K562 (cell line): ENCODE data around the gene ITGB2. TPM values are rescaled to one million over a fixed set of nuclear protein-coding genes. Genes with fewer than 3 reads are reported as not detected.

Experiments
- CREB3L1 ChIP-seq: fragments of 450-650 bp; IDR thresholded peaks from 2 replicates; pipeline ENCODE4 v1.6.1; 2014; ENCODE audit warnings: low read depth, mild to moderate bottlenecking, moderate library complexity, borderline replicate concordance
- DIDO1 ChIP-seq: fragments of 450-650 bp; IDR thresholded peaks from 2 replicates; pipeline ENCODE4 v1.6.1; 2016; ENCODE audit warnings: low read depth, missing biosample characterization, missing genetic modification characterization
- EWSR1 ChIP-seq: fragments of 450-650 bp; IDR thresholded peaks from 2 replicates; pipeline ENCODE4 v1.6.1; 2018; ENCODE audit warnings: borderline replicate concordance, mild to moderate bottlenecking, low read depth, moderate library complexity; ENCODE audit not compliant: partially characterized antibody
- FOXK2 ChIP-seq, 2 experiments: fragments of 450-650 bp; IDR thresholded peaks in 1 of 2; conservative IDR thresholded peaks in 1 of 2; 2 replicates each; pipeline ENCODE4 v1.6.1; 2016; ENCODE audit warnings: low read depth in 2 of 2, mild to moderate bottlenecking in 1 of 2
- FOXP4 ChIP-seq: sonication (generic); formaldehyde crosslinking; IDR thresholded peaks from 2 replicates; pipeline ENCODE4 v1.8.0; 2022; ENCODE audit warnings: mild to moderate bottlenecking, missing genetic modification reagents, borderline replicate concordance
- GABPA ChIP-seq: fragments of 200-800 bp; sonication (Bioruptor generic); conservative IDR thresholded peaks from 2 replicates; pipeline ENCODE4 v1.6.1; 2016; ENCODE audit warnings: low read depth, missing genetic modification characterization, missing compliant biosample characterization
- KLF13 ChIP-seq: fragments of 450-650 bp; IDR thresholded peaks from 2 replicates; pipeline ENCODE4 v1.6.1; 2016; ENCODE audit warnings: missing genetic modification characterization, low read depth, mild to moderate bottlenecking, missing compliant biosample characterization, moderate library complexity, borderline replicate concordance
- NFIX ChIP-seq: fragments of 250-450 bp; sonication (Bioruptor Pico); IDR thresholded peaks from 2 replicates; pipeline ENCODE4 v1.4.0; 2020; ENCODE audit warnings: low read depth, mild to moderate bottlenecking, moderate library complexity
- NR2F6 ChIP-seq: fragments of 450-650 bp; formaldehyde crosslinking; IDR thresholded peaks from 2 replicates; pipeline ENCODE4 v1.4.0; 2020; ENCODE audit warnings: mild to moderate bottlenecking
- POLR2H ChIP-seq: IDR thresholded peaks from 2 replicates; pipeline ENCODE4 v1.6.1; 2016; ENCODE audit warnings: missing genetic modification characterization, low read depth, mild to moderate bottlenecking, control low read depth, missing compliant biosample characterization, moderate library complexity
- RBM15 ChIP-seq: fragments of 200-400 bp; formaldehyde crosslinking; IDR thresholded peaks from 2 replicates; pipeline ENCODE4 v1.6.1; 2018; ENCODE audit warnings: mild to moderate bottlenecking, low read length, moderate library complexity; ENCODE audit not compliant: insufficient read depth
- STAG1 ChIP-seq: sonication (generic); formaldehyde crosslinking; IDR thresholded peaks from 2 replicates; pipeline ENCODE4 v1.5.0; 2020; ENCODE audit warnings: missing genetic modification reagents, borderline replicate concordance
- TEAD4 ChIP-seq, 2 experiments: sonication (generic) in 1 of 2; formaldehyde crosslinking in 1 of 2; IDR thresholded peaks; 2 replicates each; pipeline versions ENCODE4 v1.6.1 to v1.8.0; 2012 to 2022; ENCODE audit warnings: borderline replicate concordance in 1 of 2, inconsistent platforms in 1 of 2, low read length in 1 of 2, mild to moderate bottlenecking in 1 of 2, missing genetic modification reagents in 1 of 2
- ZBTB2 ChIP-seq: fragments of 450-650 bp; IDR thresholded peaks from 2 replicates; pipeline ENCODE4 v1.6.1; 2016; ENCODE audit warnings: antibody characterized with exemption
- ZNF134 ChIP-seq: fragments of 250-450 bp; sonication (Bioruptor Pico); conservative IDR thresholded peaks from 2 replicates; pipeline ENCODE4 v1.4.0; 2020
- ZNF239 ChIP-seq: fragments of 250-450 bp; sonication (Bioruptor Pico); IDR thresholded peaks from 2 replicates; pipeline ENCODE4 v1.4.0; 2020; ENCODE audit warnings: mild to moderate bottlenecking
- ZNF445 ChIP-seq: fragments of 250-450 bp; sonication (Bioruptor Pico); IDR thresholded peaks from 2 replicates; pipeline ENCODE4 v1.4.0; 2020; ENCODE audit warnings: low read depth, mild to moderate bottlenecking, moderate library complexity
- ZNF780A ChIP-seq: fragments of 250-450 bp; sonication (Bioruptor Pico); IDR thresholded peaks from 2 replicates; pipeline ENCODE4 v1.5.0; 2021; ENCODE audit warnings: mild to moderate bottlenecking
- polyA plus RNA-seq, 8 experiments: library from polyadenylated mRNA; depleted of rRNA in 4 of 8; stranded (reverse) in 5 of 8; unstranded in 3 of 8; fragments of >200 nt; fragmentation: Nextera tagmentation in 2 of 8; fragmentation: Illumina TruSeq in 1 of 8; extraction: Ambion mirVana in 2 of 8; extraction: Trizol in 1 of 8; gene quantifications; 2 replicates each; pipeline versions ENCODE4 v1.2.1 to v1.2.3, GENCODE V29; 2011 to 2014; ENCODE audit warnings: inconsistent platforms in 1 of 8, missing spikeins in 1 of 8
- total RNA-seq, 7 experiments: library from RNA; depleted of rRNA in 6 of 7; stranded (reverse); fragments of >200 nt in 6 of 7; fragmentation: Illumina TruSeq in 2 of 7; extraction: Trizol in 2 of 7; gene quantifications; 2 replicates each; pipeline versions ENCODE4 v1.2.1 to v1.2.3, GENCODE V29; 2011 to 2021; ENCODE audit warnings: low replicate concordance in 1 of 7

The ITGB2 gene
- total and polyA plus RNA-seq, 9 of the 15 experiments (the other 6 are each of a cell fraction or from before 2014, with no cell fraction given): 0.07 to 1.3 (median 0.51) TPM; not detected in 2

GRCh38 chr21:44854664-44855446 lies 65.8 kb downstream of the ITGB2 start (continued):
- TF ChIP-seq EWSR1: no peak
- TF ChIP-seq DIDO1 (tag): no peak
- TF ChIP-seq FOXK2 (conservative IDR thresholded peaks at IDR 0.05 in 1 of 2, IDR thresholded peaks at IDR 0.05 in 1 of 2; ENCODE audit: low read depth in 2 of 2): peak; percentile 14 to 50; a peak in 1 of 4 replicates
- TF ChIP-seq ZBTB2: peak; percentile 83
- TF ChIP-seq ZNF445 (CRISPR knock-in tag): 0 out of 2 replicates have a peak, but pooled peaks have one; percentile 40
- TF ChIP-seq FOXP4: no peak
- TF ChIP-seq ZNF239: no peak; the same call in 1 of the 2 replicates
- peak; percentile 99 for TF ChIP-seq TEAD4 (IDR thresholded peaks at IDR 0.05; ENCODE audit: low read length)
- no peak for TF ChIP-seq TEAD4 (CRISPR knock-in tag; IDR thresholded peaks at IDR 0.05; ENCODE audit: borderline replicate concordance)
- 0 out of 2 replicates have a peak, but pooled peaks have one; percentile 3 for TF ChIP-seq KLF13 (tag)
- no peak for TF ChIP-seq POLR2H
- TF ChIP-seq RBM15: no peak
- no peak for TF ChIP-seq NR2F6 (CRISPR knock-in tag)
- TF ChIP-seq CREB3L1: peak; percentile 72; the same call in 1 of the 2 replicates
- no peak for TF ChIP-seq NFIX (CRISPR knock-in tag)
- no peak for TF ChIP-seq STAG1
- peak; percentile 69 for TF ChIP-seq GABPA (tag)
- TF ChIP-seq ZNF134 (CRISPR knock-in tag): peak; percentile 17; the same call in 1 of the 2 replicates
- no peak for TF ChIP-seq ZNF780A
